Endodermal cell (in vitro differentiated cells): ENCODE data around the gene NOTUM. TPM values are rescaled to one million over a fixed set of nuclear protein-coding genes. Genes with fewer than 3 reads are reported as not detected.

ENCODE experiments used
- DNase-seq: peaks from one replicate; pipeline ENCODE4 v3.0.0-alpha.2; 2017
- H3K27ac ChIP-seq: 2 replicates; pipeline ENCODE4 v1.5.1; 2013; ENCODE audit warnings: mild to moderate bottlenecking, low read depth, low read length, moderate library complexity
- H3K27me3 ChIP-seq: 2 replicates; pipeline ENCODE4 v1.6.1; 2013; ENCODE audit warnings: mild to moderate bottlenecking, low read length, moderate library complexity; ENCODE audit not compliant: insufficient read depth, control insufficient read depth, poor library complexity, severe bottlenecking
- H3K36me3 ChIP-seq: 2 replicates; pipeline ENCODE4 v1.7.0; 2013; ENCODE audit warnings: mild to moderate bottlenecking, low read length, moderate library complexity; ENCODE audit not compliant: control insufficient read depth, insufficient read depth
- H3K4me1 ChIP-seq: one replicate; pipeline ENCODE4 v1.7.0; 2013; ENCODE audit warnings: low read length; ENCODE audit not compliant: control insufficient read depth, insufficient read depth
- H3K4me3 ChIP-seq: 2 replicates; pipeline ENCODE4 v1.5.1; 2013; ENCODE audit warnings: mild to moderate bottlenecking, low read length, moderate library complexity
- H3K9ac ChIP-seq: 2 replicates; pipeline ENCODE4 v1.6.1; 2013; ENCODE audit warnings: mild to moderate bottlenecking, low read length, moderate library complexity; ENCODE audit not compliant: poor library complexity, severe bottlenecking; ENCODE audit errors: extremely low read depth
- H3K9me3 ChIP-seq: 2 replicates; pipeline ENCODE4 v1.6.1; 2013; ENCODE audit warnings: mild to moderate bottlenecking, low read length, moderate library complexity; ENCODE audit not compliant: control insufficient read depth
- H3K27ac Mint-ChIP-seq: 2 replicates; pipeline ENCODE4 v1.8.0; 2020; ENCODE audit warnings: mixed read lengths
- H3K27me3 Mint-ChIP-seq: 2 replicates; pipeline ENCODE4 v1.8.0; 2021; ENCODE audit warnings: mild to moderate bottlenecking, mixed read lengths; ENCODE audit not compliant: insufficient read depth
- H3K36me3 Mint-ChIP-seq: 2 replicates; pipeline ENCODE4 v1.8.0; 2020; ENCODE audit warnings: low read depth, mixed read lengths
- H3K4me1 Mint-ChIP-seq: 2 replicates; pipeline ENCODE4 v1.8.0; 2020; ENCODE audit warnings: mixed read lengths
- H3K4me3 Mint-ChIP-seq: 2 replicates; pipeline ENCODE4 v1.8.0; 2020; ENCODE audit warnings: mild to moderate bottlenecking, moderate library complexity, mixed read lengths
- H3K9me3 Mint-ChIP-seq: 2 replicates; pipeline ENCODE4 v1.8.0; 2020; ENCODE audit warnings: mild to moderate bottlenecking, mixed read lengths
- CTCF ChIP-seq: fragments of 200-600 bp; sonication (generic); conservative IDR thresholded peaks from 2 replicates; pipeline ENCODE4 v1.5.0; 2021; ENCODE audit warnings: antibody characterized with exemption, mild to moderate bottlenecking
- WGBS, 2 experiments: methylation state at CpG; one replicate each; pipeline versions ENCODE4 v1.1.5 to v1.1.7; 2013; ENCODE audit warnings: missing lambda C conversion rate in 2 of 2, mixed read lengths in 1 of 2; ENCODE audit not compliant: insufficient coverage in 1 of 2, insufficient read length in 1 of 2; 5-methylcytosine and 5-hydroxymethylcytosine counted together
- total RNA-seq, 2 donors: library from RNA; stranded (reverse); fragmentation: NEBNext Ultra II Directional in 1 of 2; extraction: Animal tissue kit (Norgen Biotek cat#: 25700) in 1 of 2; gene quantifications; 2 replicates in 1 of 2; 3 replicates in 1 of 2; pipeline ENCODE4 v1.2.1, GENCODE V29; 2021

The NOTUM gene
- total RNA-seq, 2 donors from 2014 or later, result 12.5 to 26.3 TPM

GRCh38 chr17:81939881-81940385 lies 21.1 kb downstream of the NOTUM start:
- no peaks in the 10 kb centered on the region for H3K27me3 ChIP-seq
- H3K9me3 Mint-ChIP-seq, result no peaks in the 10 kb centered on the region
- H3K4me3 ChIP-seq, result no peak overlapping the region
- H3K4me1 ChIP-seq, result no peaks in the 10 kb centered on the region
- WGBS, 2 experiments, result 93 to 95% methylated on average over 13 to 21 of the region's 21 CpGs
- no peak overlapping the region for H3K27ac Mint-ChIP-seq
- no peak for TF ChIP-seq CTCF
- peaks cover 4% of the 10 kb centered on the region for H3K36me3 Mint-ChIP-seq
- H3K27ac ChIP-seq, result no peak overlapping the region
- peaks cover 26% of the 10 kb centered on the region for H3K27me3 Mint-ChIP-seq
- H3K36me3 ChIP-seq, result peaks cover 4% of the 10 kb centered on the region
- no peak overlapping the region for H3K9ac ChIP-seq
- no peak overlapping the region for H3K4me3 Mint-ChIP-seq
- no peaks in the 10 kb centered on the region for H3K4me1 Mint-ChIP-seq
- H3K9me3 ChIP-seq, result no peaks in the 10 kb centered on the region
- DNase-seq, result no peak

DNA sequence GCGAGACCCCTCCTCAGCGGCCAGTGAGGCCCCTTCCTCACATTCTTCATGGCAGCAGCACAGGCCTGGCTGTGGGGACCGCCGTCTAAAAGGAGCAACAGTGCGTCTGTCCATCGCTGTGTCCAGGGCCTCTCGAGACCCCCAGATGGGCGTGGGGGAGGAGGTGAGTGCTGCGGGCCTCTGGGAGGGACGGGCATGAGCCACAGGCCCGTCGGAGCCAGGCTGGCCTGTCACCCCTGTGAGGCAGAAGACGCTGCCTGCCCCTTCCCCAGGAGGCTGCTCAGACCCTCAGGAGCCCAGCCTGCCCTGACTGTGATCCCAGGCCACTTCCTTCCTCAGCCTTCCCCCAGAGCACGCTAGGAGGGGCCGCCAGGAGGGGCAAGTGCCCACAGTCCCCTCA lies 21.8 kb downstream of the NOTUM start:
- Histone ChIP-seq H3K27me3 (no peaks in the 10 kb centered on the region), H3K36me3 (peaks cover 4% of the 10 kb centered on the region), H3K9ac (no peak overlapping the region), H3K9me3 (no peaks in the 10 kb centered on the region), H3K4me3 (no peak overlapping the region), H3K4me1 (no peaks in the 10 kb centered on the region), H3K27ac (no peak overlapping the region)
- no peak overlapping the region for H3K27ac Mint-ChIP-seq
- no peaks in the 10 kb centered on the region for H3K9me3 Mint-ChIP-seq
- WGBS, 2 experiments, result 81 to 94% methylated on average over 7 to 15 of the region's 15 CpGs
- DNase-seq, result no peak
- peaks cover 22% of the 10 kb centered on the region for H3K27me3 Mint-ChIP-seq
- H3K36me3 Mint-ChIP-seq, result peaks cover 6% of the 10 kb centered on the region
- no peaks in the 10 kb centered on the region for H3K4me1 Mint-ChIP-seq
- no peak for TF ChIP-seq CTCF
- no peak overlapping the region for H3K4me3 Mint-ChIP-seq

DNA sequence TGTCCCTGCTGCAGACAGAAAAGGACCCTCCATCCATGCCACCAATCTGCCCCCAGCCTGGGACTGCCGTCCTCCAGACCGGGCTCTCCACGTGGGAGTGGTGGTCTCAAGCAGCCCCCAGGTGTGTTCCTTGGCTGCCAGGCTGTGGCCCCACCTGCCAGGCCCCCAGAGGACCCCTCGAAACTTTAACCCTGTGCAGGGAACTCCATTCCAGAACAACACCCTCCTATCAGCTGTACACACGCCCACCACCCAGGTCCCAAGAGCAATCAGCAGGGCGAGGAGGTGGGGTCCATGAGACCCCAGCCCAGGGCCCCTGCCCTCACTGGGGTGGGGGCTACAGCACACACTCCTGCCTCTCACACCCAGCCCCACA lies 25.3 kb downstream of the NOTUM start:
- H3K27ac ChIP-seq, result no peak overlapping the region
- H3K27ac Mint-ChIP-seq, result peak overlapping the region; percentile 39
- DNase-seq, result no peak
- H3K4me3 Mint-ChIP-seq, result peak overlapping the region; percentile 73
- H3K9ac ChIP-seq, result no peak overlapping the region
- H3K4me1 Mint-ChIP-seq, result no peaks in the 10 kb centered on the region
- no peak for TF ChIP-seq CTCF
- no peaks in the 10 kb centered on the region for H3K9me3 Mint-ChIP-seq
- no peaks in the 10 kb centered on the region for H3K9me3 ChIP-seq
- WGBS, 2 experiments, result 90% methylated on average over 6 of the region's 6 CpGs; no CpG with 5 or more reads in 1 of the 2 experiments
- H3K27me3 Mint-ChIP-seq, result peaks cover 11% of the 10 kb centered on the region
- peaks cover 4% of the 10 kb centered on the region for H3K36me3 ChIP-seq
- H3K4me1 ChIP-seq, result no peaks in the 10 kb centered on the region
- peak overlapping the region; percentile 81 for H3K4me3 ChIP-seq
- peaks cover 6% of the 10 kb centered on the region for H3K36me3 Mint-ChIP-seq
- no peaks in the 10 kb centered on the region for H3K27me3 ChIP-seq
